GM10248 (cell line): ENCODE data around the gene KIF26B.

ENCODE experiments used
- CTCF ChIA-PET: fragments of 300-600 bp; sonication (Branson Sonifier 250); formaldehyde crosslinking; extraction: SDS; loops from one replicate; lab custom pipeline; 2021; ENCODE audit warnings: antibody characterized with exemption; lab: Yijun Ruan, JAX
- POLR2A ChIA-PET: fragments of 350-650 bp; sonication (Branson Sonifier 250); formaldehyde crosslinking; extraction: SDS; loops from one replicate; lab custom pipeline; 2020; ENCODE audit warnings: antibody characterized with exemption; lab: Yijun Ruan, JAX
- DNase-seq: peaks from one replicate; pipeline ENCODE4 v3.0.0; 2012; ENCODE audit errors: extremely low spot score
- CTCF ChIP-seq: IDR thresholded peaks from 2 replicates; pipeline ENCODE4 v1.5.1; 2012; ENCODE audit warnings: mild to moderate bottlenecking, low read depth; ENCODE audit errors: extremely low read depth, missing control alignments, control extremely low read depth

Gene KIF26B

DNA sequence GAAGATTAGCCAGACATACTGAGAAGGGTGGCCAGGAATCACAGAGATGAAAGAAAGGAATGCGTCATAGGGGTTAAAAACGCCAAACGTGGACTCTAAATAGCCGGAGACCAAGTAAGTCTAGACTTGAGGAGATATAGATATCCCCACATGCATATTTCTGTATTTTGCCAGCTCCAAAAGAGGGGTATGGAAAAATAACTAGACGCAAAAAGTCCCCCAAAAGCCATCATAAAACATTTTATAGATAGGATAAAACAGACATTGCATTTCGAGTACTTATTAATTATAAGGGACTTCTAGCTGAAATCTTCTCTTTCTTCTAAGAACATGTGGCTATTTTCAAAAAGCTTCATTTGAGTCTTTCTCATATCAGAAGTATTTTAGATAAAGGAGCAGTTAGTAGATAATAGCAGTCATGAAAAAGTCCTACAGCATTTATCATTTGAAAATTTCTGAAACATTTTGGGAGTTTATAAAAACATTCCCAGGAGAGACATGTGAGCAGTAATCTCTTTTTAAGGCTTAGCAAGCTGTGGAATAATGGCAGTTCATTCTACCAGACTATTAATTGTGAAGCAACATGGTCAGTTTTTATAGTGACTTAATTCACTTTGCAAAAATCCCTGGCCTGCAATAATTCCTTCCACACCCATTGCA, 6.1 kb downstream of the KIF26B start:
- ChIA-PET POLR2A (no interaction called here), CTCF (no interaction called here)
- DNase-seq = no peak
- TF ChIP-seq CTCF = no peak

DNA sequence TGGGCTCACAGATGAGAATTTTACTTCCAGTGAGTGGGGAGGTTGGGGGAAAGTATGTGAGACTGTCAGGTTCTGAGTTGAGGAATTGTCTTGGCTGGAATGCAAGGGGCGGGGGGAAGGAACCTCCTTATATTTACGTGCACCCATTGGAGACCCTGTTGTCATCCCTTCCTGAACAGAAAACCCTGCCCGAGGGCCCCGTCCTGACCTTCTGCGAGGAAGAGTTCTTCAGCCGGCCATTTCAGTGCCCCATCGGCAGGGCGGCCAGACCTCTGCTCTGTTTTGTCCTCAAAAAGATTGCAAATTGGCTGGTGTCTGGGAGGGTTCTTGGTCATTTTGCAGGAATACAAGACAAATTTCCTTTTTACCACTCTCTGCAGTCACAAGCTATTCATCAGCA, 7.1 kb downstream of the KIF26B start:
- no peak for DNase-seq
- ChIA-PET CTCF (no interaction called here), POLR2A (no interaction called here)
- TF ChIP-seq CTCF = no peak

GRCh38 chr1:245166471-245166885, 11.7 kb downstream of the KIF26B start:
- no peak for DNase-seq
- CTCF ChIA-PET = interaction anchor here (1.3 to 4.4 kb wide), 2 partner anchors 11 to 13 kb away, joined by 5 to 22 read pairs; partner anchors contain the start of gene KIF26B
- POLR2A ChIA-PET = no interaction called here
- TF ChIP-seq CTCF = no peak

- DNase-seq = no peak
- no peak for TF ChIP-seq CTCF
- CTCF ChIA-PET = interaction anchor here (4.4 kb wide), 1 partner anchor 12 kb away, joined by 22 read pairs; the partner anchor contains the start of gene KIF26B
- POLR2A ChIA-PET = interaction anchor here (0.6 kb wide), 1 partner anchor 1092 kb away, joined by 3 read pairs; no protein-coding TSS in a partner anchor
Observed at GRCh38 chr1:245168086-245168485, 13.3 kb downstream of the KIF26B start.

GRCh38 chr1:245168906-245169305, 14.1 kb downstream of the KIF26B start:
- DNase-seq = no peak
- no peak for TF ChIP-seq CTCF
- ChIA-PET POLR2A (interaction anchor here (0.5 kb wide), 1 partner anchor 1465 kb away, joined by 4 read pairs; no protein-coding TSS in a partner anchor), CTCF (interaction anchor here (4.4 kb wide), 1 partner anchor 13 kb away, joined by 22 read pairs; the partner anchor contains the start of gene KIF26B)

DNA sequence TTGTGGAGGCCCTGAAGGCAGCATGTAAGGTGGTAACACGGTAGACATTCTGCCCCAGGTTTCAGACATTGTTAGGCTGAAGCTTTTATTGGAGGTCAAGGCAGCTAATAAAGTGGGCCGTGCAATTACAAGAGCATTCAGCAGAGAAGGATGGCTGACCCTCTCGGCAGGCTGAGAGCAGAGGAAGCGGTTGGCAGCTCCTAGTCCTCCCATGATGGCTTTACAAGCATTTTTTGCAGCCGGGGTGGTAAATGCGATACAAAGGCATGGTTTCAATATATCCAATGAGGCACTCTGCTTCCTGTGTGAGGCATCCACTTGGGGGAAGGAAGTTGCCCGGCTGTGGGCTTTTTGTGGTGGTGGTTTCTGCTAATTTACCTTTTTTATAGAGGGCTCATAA, 14.6 kb downstream of the KIF26B start:
- ChIA-PET POLR2A (no interaction called here), CTCF (no interaction called here)
- no peak for DNase-seq
- no peak for TF ChIP-seq CTCF
